ENCODE measurements around the gene CRKL. TPM values are rescaled to one million over a fixed set of nuclear protein-coding genes. Genes with fewer than 3 reads are reported as not detected.

The CRKL gene
- total RNA-seq, 4 donors from 2014 or later = 38.5 to 47.8 (median 42.1) TPM

DNA sequence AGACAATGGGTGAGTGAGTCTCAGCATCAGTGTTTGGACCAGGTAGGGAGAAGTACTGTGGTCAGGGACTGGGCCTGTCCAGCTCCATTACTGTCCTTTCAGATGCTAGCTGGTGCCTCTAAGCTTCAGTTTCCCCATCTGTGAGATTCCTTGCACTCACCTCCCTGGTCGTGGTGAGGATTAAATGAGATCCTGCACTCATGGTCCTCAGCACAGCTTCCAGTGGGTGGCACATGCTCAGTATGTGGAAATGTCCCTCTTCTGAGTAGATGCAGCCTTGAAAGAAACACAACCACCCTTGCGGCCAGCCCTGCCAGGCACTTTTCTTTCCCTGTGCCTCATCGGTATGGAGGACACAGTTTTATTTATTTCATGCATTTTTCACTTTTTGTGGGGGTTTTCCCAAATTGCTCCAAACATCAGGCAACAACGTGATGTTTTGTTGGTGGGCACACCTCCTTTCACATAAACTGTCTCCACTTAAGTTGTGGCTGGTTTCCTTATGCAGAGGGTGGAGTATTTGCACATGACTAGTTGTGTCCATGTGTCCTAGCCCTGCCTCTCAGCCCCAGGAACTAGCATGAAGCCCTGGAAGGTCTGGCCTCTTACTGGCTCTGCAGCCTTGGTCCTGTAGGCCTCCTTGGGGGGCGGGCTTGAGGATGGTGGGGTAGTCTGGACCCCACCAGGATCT, 66.0 kb downstream of the CRKL start:
- H3K4me1 ChIP-seq = peaks cover 21 to 25% of the 10 kb centered on the region in 2 donors
- intact Hi-C loops (cut with DNase I) = no loop called here
- H3K4me3 ChIP-seq (replicated peaks in 1 of 3) = peak overlapping the region in 1 of 3 donors; percentile 81
- no peak for TF ChIP-seq POLR2A (IDR thresholded peaks at IDR 0.05)
- DNase-seq = no peak
- WGBS, 2 donors = 76 to 89% methylated on average over 5 of the region's 5 CpGs
- H3K36me3 ChIP-seq = peaks cover 4 to 14% of the 10 kb centered on the region in 2 donors
- peak overlapping the region in 1 of 3 donors; percentile 84 for H3K27ac ChIP-seq
- H3K27me3 ChIP-seq = no peaks in the 10 kb centered on the region
- H3K9me3 ChIP-seq = no peaks in the 10 kb centered on the region

- peaks cover 13 to 17% of the 10 kb centered on the region in 2 donors for H3K4me1 ChIP-seq
- H3K9me3 ChIP-seq = no peaks in the 10 kb centered on the region
- no peak for TF ChIP-seq POLR2A (IDR thresholded peaks at IDR 0.05)
- TF ChIP-seq, protein P1, sequence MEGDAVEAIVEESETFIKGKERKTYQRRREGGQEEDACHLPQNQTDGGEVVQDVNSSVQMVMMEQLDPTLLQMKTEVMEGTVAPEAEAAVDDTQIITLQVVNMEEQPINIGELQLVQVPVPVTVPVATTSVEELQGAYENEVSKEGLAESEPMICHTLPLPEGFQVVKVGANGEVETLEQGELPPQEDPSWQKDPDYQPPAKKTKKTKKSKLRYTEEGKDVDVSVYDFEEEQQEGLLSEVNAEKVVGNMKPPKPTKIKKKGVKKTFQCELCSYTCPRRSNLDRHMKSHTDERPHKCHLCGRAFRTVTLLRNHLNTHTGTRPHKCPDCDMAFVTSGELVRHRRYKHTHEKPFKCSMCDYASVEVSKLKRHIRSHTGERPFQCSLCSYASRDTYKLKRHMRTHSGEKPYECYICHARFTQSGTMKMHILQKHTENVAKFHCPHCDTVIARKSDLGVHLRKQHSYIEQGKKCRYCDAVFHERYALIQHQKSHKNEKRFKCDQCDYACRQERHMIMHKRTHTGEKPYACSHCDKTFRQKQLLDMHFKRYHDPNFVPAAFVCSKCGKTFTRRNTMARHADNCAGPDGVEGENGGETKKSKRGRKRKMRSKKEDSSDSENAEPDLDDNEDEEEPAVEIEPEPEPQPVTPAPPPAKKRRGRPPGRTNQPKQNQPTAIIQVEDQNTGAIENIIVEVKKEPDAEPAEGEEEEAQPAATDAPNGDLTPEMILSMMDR (IDR thresholded peaks at IDR 0.05) = no peak
- intact Hi-C loops (cut with DNase I) = no loop called here
- no peak overlapping the region for H3K27ac ChIP-seq
- H3K4me3 ChIP-seq (replicated peaks in 1 of 3) = no peak overlapping the region
- no peak for DNase-seq
- H3K36me3 ChIP-seq = peaks cover 4 to 14% of the 10 kb centered on the region in 2 donors
- H3K27me3 ChIP-seq = no peaks in the 10 kb centered on the region
- 93 to 97% methylated on average over 3 to 7 of the region's 7 CpGs for WGBS, 2 donors
These were observed 68.5 kb downstream of the CRKL start for GRCh38 chr22:20985720-20986119.

GRCh38 chr22:20986365-20986764, 69.2 kb downstream of the CRKL start:
- WGBS, 2 donors = 94 to 96% methylated on average over 1 of the region's 1 CpG
- peaks cover 6 to 14% of the 10 kb centered on the region in 2 donors for H3K36me3 ChIP-seq

DNA sequence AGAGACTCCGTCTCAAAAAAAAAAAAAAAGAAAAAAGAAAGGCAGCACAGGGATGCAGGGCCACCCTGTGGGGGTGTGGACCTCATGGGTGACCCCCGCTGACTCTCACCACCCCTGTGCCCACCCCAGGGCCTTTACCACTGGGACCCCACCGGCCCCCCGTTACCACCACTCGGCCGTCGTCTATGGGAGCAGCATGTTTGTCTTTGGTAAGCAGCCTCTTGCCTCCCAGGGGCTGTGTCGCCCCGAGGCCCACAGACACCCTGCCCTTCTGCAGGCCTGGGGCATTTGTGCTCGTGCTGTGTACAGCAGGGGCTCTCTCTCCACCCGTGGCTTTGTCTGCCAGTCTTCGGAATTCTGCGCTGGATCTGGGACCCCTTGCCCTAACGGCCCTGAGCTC, 70.2 kb downstream of the CRKL start:
- Histone ChIP-seq H3K4me3 (replicated peaks in 1 of 3) (no peak overlapping the region), H3K36me3 (peaks cover 16 to 22% of the 10 kb centered on the region in 2 donors), H3K27me3 (no peaks in the 10 kb centered on the region), H3K4me1 (peaks cover 6 to 9% of the 10 kb centered on the region in 2 donors), H3K27ac (no peak overlapping the region), H3K9me3 (no peaks in the 10 kb centered on the region)
- no peak for DNase-seq
- TF ChIP-seq, protein P1 (IDR thresholded peaks at IDR 0.05) = no peak
- no peak for TF ChIP-seq POLR2A (IDR thresholded peaks at IDR 0.05)
- 88 to 91% methylated on average over 12 of the region's 14 CpGs for WGBS, 2 donors
- intact Hi-C loops (cut with DNase I) = no loop called here

More at GRCh38 chr22:20986365-20986764, 69.2 kb downstream of the CRKL start:
- H3K9me3 ChIP-seq = no peaks in the 10 kb centered on the region
- no peak overlapping the region for H3K4me3 ChIP-seq (replicated peaks in 1 of 3)
- H3K4me1 ChIP-seq = peaks cover 9 to 11% of the 10 kb centered on the region in 2 donors
- no peak overlapping the region for H3K27ac ChIP-seq
- no peaks in the 10 kb centered on the region for H3K27me3 ChIP-seq
- TF ChIP-seq, protein P1 (IDR thresholded peaks at IDR 0.05) = no peak
- no peak for TF ChIP-seq POLR2A (IDR thresholded peaks at IDR 0.05)
- no peak for DNase-seq
- intact Hi-C loops (cut with DNase I) = no loop called here

DNA sequence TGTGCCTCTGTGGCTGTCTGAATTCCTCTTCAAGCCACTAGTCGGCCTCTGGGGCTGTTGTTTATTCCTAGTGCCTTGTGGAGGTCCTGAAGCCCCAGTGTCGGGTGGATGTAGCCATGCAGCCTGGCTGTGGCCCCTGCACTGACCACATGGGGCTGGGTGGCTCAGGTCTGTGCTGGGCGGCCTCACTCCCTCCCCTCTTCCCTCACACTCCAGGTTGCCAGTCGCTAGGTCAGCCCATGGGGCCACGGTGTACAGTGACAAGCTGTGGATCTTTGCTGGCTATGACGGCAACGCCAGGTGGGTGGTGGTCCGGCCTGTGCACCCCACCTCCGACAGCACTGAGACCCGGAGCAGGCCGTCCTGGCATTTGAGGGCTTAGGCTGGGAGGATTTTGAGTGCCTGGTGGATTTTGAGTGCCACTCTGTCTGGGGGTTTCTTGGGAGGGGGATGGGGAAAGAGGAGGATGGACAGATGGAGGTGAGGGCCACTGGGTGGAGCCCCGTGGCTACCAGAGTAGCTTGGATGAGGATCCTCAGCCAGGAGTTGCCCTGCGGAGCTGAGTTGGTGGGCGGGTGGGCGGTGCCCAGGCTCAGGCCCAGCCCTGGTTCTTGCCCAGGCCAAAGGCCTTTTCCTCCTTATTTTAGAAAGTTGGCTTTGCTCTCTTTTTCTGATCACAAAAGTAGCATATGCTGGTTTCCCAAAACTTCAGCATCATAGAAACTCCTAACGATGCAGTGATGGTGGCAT, 71.5 kb downstream of the CRKL start:
- WGBS, 2 donors = 88% methylated on average over 12 to 13 of the region's 16 CpGs
- no peak for DNase-seq
- Histone ChIP-seq H3K36me3 (peaks cover 21 to 33% of the 10 kb centered on the region in 2 donors), H3K27ac (no peak overlapping the region), H3K27me3 (no peaks in the 10 kb centered on the region), H3K9me3 (no peaks in the 10 kb centered on the region), H3K4me3 (replicated peaks in 1 of 3) (no peak overlapping the region), H3K4me1 (no peaks in the 10 kb centered on the region)
- intact Hi-C loops (cut with DNase I) = no loop called here
- TF ChIP-seq, protein P1 (IDR thresholded peaks at IDR 0.05) = no peak
- TF ChIP-seq POLR2A (IDR thresholded peaks at IDR 0.05) = no peak
